Fibroblast of lung (primary cell): ENCODE measurements around the gene ANKRD16. TPM values are rescaled to one million over a fixed set of nuclear protein-coding genes. Genes with fewer than 3 reads are reported as not detected.

Experiments
- DNase-seq, 2 donors: peaks; one replicate each; pipeline versions ENCODE4 v3.0.0 to v3.0.0-alpha.2; 2010; ENCODE audit warnings: low read depth in 2 of 2
- H2AFZ ChIP-seq: 2 replicates; pipeline ENCODE4 v1.5.1; 2012; ENCODE audit warnings: low read length, control low read depth, inconsistent platforms
- H3K27ac ChIP-seq: 2 replicates; pipeline ENCODE4 v1.5.1; 2011; ENCODE audit warnings: low read length, control low read depth; ENCODE audit not compliant: insufficient read depth
- H3K27me3 ChIP-seq: 2 replicates; pipeline ENCODE4 v1.5.1; 2011; ENCODE audit warnings: mild to moderate bottlenecking, low read length; ENCODE audit not compliant: control insufficient read depth, insufficient read depth
- H3K36me3 ChIP-seq: 2 replicates; pipeline ENCODE4 v1.5.1; 2011; ENCODE audit warnings: low read length; ENCODE audit not compliant: control insufficient read depth, insufficient read depth
- H3K4me1 ChIP-seq: 2 replicates; pipeline ENCODE4 v1.5.1; 2011; ENCODE audit warnings: low read length; ENCODE audit not compliant: control insufficient read depth, insufficient read depth; ENCODE audit errors: extremely low read depth
- H3K4me2 ChIP-seq: 2 replicates; pipeline ENCODE4 v1.5.1; 2011; ENCODE audit warnings: low read length, control low read depth; ENCODE audit not compliant: insufficient read depth; ENCODE audit errors: extremely low read depth
- H3K4me3 ChIP-seq, 4 experiments: fragments of 200-600 bp in 1 of 4; sonication (generic) in 1 of 4; replicated peaks in 1 of 4; 2 replicates each; pipeline ENCODE4 v1.5.1; 2011 to 2016; ENCODE audit warnings: low read length in 4 of 4, low read depth in 3 of 4, mild to moderate bottlenecking in 3 of 4, control low read depth in 2 of 4, inconsistent platforms in 1 of 4, mixed read lengths in 1 of 4; ENCODE audit not compliant: insufficient read depth in 1 of 4; ENCODE audit errors: control extremely low read depth in 1 of 4
- H3K79me2 ChIP-seq: 2 replicates; pipeline ENCODE4 v1.5.1; 2012; ENCODE audit warnings: mild to moderate bottlenecking, low read length, inconsistent platforms; ENCODE audit not compliant: control insufficient read depth, insufficient read depth
- H3K9ac ChIP-seq: 2 replicates; pipeline ENCODE4 v1.5.1; 2011; ENCODE audit warnings: mild to moderate bottlenecking, low read length, control low read depth; ENCODE audit not compliant: insufficient read depth
- H3K9me3 ChIP-seq: 2 replicates; pipeline ENCODE4 v1.5.1; 2012; ENCODE audit warnings: low read depth, low read length; ENCODE audit not compliant: control insufficient read depth, insufficient read depth
- H4K20me1 ChIP-seq: 2 replicates; pipeline ENCODE4 v1.5.1; 2011; ENCODE audit warnings: low read length; ENCODE audit not compliant: control insufficient read depth, insufficient read depth; ENCODE audit errors: extremely low read depth
- EZH2 ChIP-seq: IDR thresholded peaks from 2 replicates; pipeline ENCODE4 v1.5.1; 2012; ENCODE audit warnings: low read length, control low read depth, mild to moderate bottlenecking; ENCODE audit errors: missing control alignments
- polyA plus RNA-seq, 2 donors: library from polyadenylated mRNA; depleted of rRNA in 1 of 2; stranded (reverse) in 1 of 2; unstranded in 1 of 2; fragments of >200 nt; gene quantifications; 2 replicates each; pipeline ENCODE4 v1.2.1, GENCODE V29; 2011 to 2012; ENCODE audit warnings: missing spikeins in 1 of 2
- total RNA-seq: library from RNA; depleted of rRNA; stranded (reverse); fragments of >200 nt; gene quantifications from 2 replicates; pipeline ENCODE4 v1.2.1, GENCODE V29; 2014
- TF ChIP-seq, protein P1 (sequence below), 2 donors: IDR thresholded peaks in 1 of 2; conservative IDR thresholded peaks in 1 of 2; 1 replicate in 1 of 2; 2 replicates in 1 of 2; pipeline ENCODE4 v1.5.1; 2011 to 2012; ENCODE audit warnings: low read length in 2 of 2, control low read depth in 1 of 2, inconsistent platforms in 1 of 2, low read depth in 1 of 2, mild to moderate bottlenecking in 1 of 2

ANKRD16 gene
- total and polyA plus RNA-seq, 2 donors (not counting 1 experiment from before 2014, with no cell fraction given) = 4.0 to 9.9 TPM

GRCh38 chr10:5844345-5845055 is 45.2 kb downstream of the ANKRD16 start:
- H3K27ac ChIP-seq = no peak overlapping the region
- DNase-seq = peak in 1 of 2 donors; percentile 15
- H3K9ac ChIP-seq = no peak overlapping the region
- H2AFZ ChIP-seq = peak overlapping the region; percentile 51
- peak overlapping the region; percentile 51 for H3K4me2 ChIP-seq
- peaks cover 5% of the 10 kb centered on the region for H3K4me1 ChIP-seq
- no peaks in the 10 kb centered on the region for H3K9me3 ChIP-seq
- H3K27me3 ChIP-seq = no peaks in the 10 kb centered on the region
- peak overlapping the region in 1 of 4 experiments; percentile 4 for H3K4me3 ChIP-seq
- TF ChIP-seq EZH2 = no peak
- TF ChIP-seq, protein P1, sequence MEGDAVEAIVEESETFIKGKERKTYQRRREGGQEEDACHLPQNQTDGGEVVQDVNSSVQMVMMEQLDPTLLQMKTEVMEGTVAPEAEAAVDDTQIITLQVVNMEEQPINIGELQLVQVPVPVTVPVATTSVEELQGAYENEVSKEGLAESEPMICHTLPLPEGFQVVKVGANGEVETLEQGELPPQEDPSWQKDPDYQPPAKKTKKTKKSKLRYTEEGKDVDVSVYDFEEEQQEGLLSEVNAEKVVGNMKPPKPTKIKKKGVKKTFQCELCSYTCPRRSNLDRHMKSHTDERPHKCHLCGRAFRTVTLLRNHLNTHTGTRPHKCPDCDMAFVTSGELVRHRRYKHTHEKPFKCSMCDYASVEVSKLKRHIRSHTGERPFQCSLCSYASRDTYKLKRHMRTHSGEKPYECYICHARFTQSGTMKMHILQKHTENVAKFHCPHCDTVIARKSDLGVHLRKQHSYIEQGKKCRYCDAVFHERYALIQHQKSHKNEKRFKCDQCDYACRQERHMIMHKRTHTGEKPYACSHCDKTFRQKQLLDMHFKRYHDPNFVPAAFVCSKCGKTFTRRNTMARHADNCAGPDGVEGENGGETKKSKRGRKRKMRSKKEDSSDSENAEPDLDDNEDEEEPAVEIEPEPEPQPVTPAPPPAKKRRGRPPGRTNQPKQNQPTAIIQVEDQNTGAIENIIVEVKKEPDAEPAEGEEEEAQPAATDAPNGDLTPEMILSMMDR (conservative IDR thresholded peaks at IDR 0.05 in 1 of 2, IDR thresholded peaks at IDR 0.05 in 1 of 2; ENCODE audit: low read depth in 1 of 2, low read length in 2 of 2) = no peak
- H3K36me3 ChIP-seq = no peaks in the 10 kb centered on the region
- no peaks in the 10 kb centered on the region for H3K79me2 ChIP-seq
- H4K20me1 ChIP-seq = no peaks in the 10 kb centered on the region

- Histone ChIP-seq H3K4me3 (no peak overlapping the region), H4K20me1 (no peaks in the 10 kb centered on the region), H3K36me3 (no peaks in the 10 kb centered on the region), H3K9ac (no peak overlapping the region), H3K9me3 (no peaks in the 10 kb centered on the region), H2AFZ (no peak overlapping the region), H3K4me2 (no peak overlapping the region), H3K27ac (no peak overlapping the region), H3K4me1 (peaks cover 5% of the 10 kb centered on the region), H3K79me2 (no peaks in the 10 kb centered on the region), H3K27me3 (no peaks in the 10 kb centered on the region)
- no peak for DNase-seq
- TF ChIP-seq EZH2 = no peak
- TF ChIP-seq, protein P1 (conservative IDR thresholded peaks at IDR 0.05 in 1 of 2, IDR thresholded peaks at IDR 0.05 in 1 of 2; ENCODE audit: low read depth in 1 of 2, low read length in 2 of 2) = no peak
These were observed 45.9 kb downstream of the ANKRD16 start for GRCh38 chr10:5843686-5844344.

DNA sequence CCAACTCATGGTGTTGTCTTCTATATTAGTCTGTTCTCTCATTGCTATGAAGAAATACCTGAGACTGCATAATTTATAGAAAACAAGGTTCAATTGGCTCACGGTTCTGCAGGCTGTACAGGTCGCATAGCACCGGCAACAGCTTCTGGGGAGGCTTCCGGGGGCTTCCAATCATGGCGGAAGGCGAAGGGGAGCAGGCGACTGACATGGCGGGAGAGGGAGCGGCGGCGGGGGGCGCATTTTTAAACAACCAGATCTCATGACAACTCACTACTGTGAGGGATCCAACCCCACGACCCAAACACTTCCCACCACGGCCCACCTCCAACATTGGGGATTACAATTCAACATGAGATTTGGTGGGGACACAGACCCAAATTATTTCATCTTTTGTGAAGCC is 47.7 kb downstream of the ANKRD16 start:
- DNase-seq = no peak
- no peak overlapping the region for H3K4me3 ChIP-seq
- TF ChIP-seq, protein P1 (conservative IDR thresholded peaks at IDR 0.05 in 1 of 2, IDR thresholded peaks at IDR 0.05 in 1 of 2; ENCODE audit: low read depth in 1 of 2, low read length in 2 of 2) = no peak
- TF ChIP-seq EZH2 = no peak
- no peaks in the 10 kb centered on the region for H3K9me3 ChIP-seq
- H3K4me1 ChIP-seq = peaks cover 5% of the 10 kb centered on the region
- no peak overlapping the region for H3K9ac ChIP-seq
- H3K36me3 ChIP-seq = no peaks in the 10 kb centered on the region
- no peak overlapping the region for H3K4me2 ChIP-seq
- H2AFZ ChIP-seq = no peak overlapping the region
- no peak overlapping the region for H3K27ac ChIP-seq
- no peaks in the 10 kb centered on the region for H4K20me1 ChIP-seq
- H3K79me2 ChIP-seq = no peaks in the 10 kb centered on the region
- no peaks in the 10 kb centered on the region for H3K27me3 ChIP-seq
